ENCODE measurements around the gene RAB17.

The RAB17 gene

GRCh38 chr2:237525559-237526157, 64.9 kb downstream of the RAB17 start:
- no peak overlapping the region for H3K27ac ChIP-seq
- no peak for TF ChIP-seq CTCF (conservative IDR thresholded peaks at IDR 0.05)

- no peak overlapping the region for H3K27ac ChIP-seq
- no peak for TF ChIP-seq CTCF (conservative IDR thresholded peaks at IDR 0.05)
Observed at GRCh38 chr2:237524631-237525030, 65.9 kb downstream of the RAB17 start.
